Smooth muscle cell (in vitro differentiated cells): Measurements from ENCODE around the gene SF3B4. TPM values are rescaled to one million over a fixed set of nuclear protein-coding genes. Genes with fewer than 3 reads are reported as not detected.

Source experiments
- DNase-seq: peaks from one replicate; lab custom pipeline; 2025; ENCODE audit not compliant: unreplicated experiment; lab: John Stamatoyannopoulos, UW
- H2AFZ ChIP-seq: fragments of 200-600 bp; sonication (generic); 2 replicates; pipeline ENCODE4 v1.6.0; 2016; ENCODE audit warnings: antibody characterized with exemption, low read depth, mild to moderate bottlenecking
- H3F3A ChIP-seq: fragments of 200-600 bp; sonication (generic); 2 replicates; pipeline ENCODE4 v1.6.0; 2017; ENCODE audit warnings: antibody characterized with exemption, low read depth
- H3K27ac ChIP-seq: fragments of 200-600 bp; sonication (generic); 2 replicates; pipeline ENCODE4 v1.5.1; 2016; ENCODE audit warnings: low read depth, mild to moderate bottlenecking
- H3K27me3 ChIP-seq: fragments of 200-600 bp; sonication (generic); 2 replicates; pipeline ENCODE4 v1.6.1; 2016; ENCODE audit warnings: low read depth, mild to moderate bottlenecking
- H3K36me3 ChIP-seq: fragments of 200-600 bp; sonication (generic); 2 replicates; pipeline ENCODE4 v1.5.1; 2016; ENCODE audit warnings: low read depth
- H3K4me1 ChIP-seq: fragments of 200-600 bp; sonication (generic); 2 replicates; pipeline ENCODE4 v1.5.1; 2016; ENCODE audit warnings: low read depth
- H3K4me2 ChIP-seq: fragments of 200-600 bp; sonication (generic); 2 replicates; pipeline ENCODE4 v1.6.0; 2016; ENCODE audit warnings: mild to moderate bottlenecking
- H3K4me3 ChIP-seq: fragments of 200-600 bp; sonication (generic); 2 replicates; pipeline ENCODE4 v1.5.1; 2016; ENCODE audit warnings: mild to moderate bottlenecking
- H3K79me2 ChIP-seq: fragments of 200-600 bp; sonication (generic); 2 replicates; pipeline ENCODE4 v1.6.0; 2016; ENCODE audit warnings: low read depth, mild to moderate bottlenecking
- H3K9ac ChIP-seq: fragments of 200-600 bp; sonication (generic); 2 replicates; pipeline ENCODE4 v1.6.0; 2016; ENCODE audit warnings: low read depth
- H3K9me3 ChIP-seq: fragments of 200-600 bp; sonication (generic); replicated peaks from 2 replicates; pipeline ENCODE4 v1.5.1; 2016; ENCODE audit warnings: low read depth
- H4K20me1 ChIP-seq: fragments of 200-600 bp; sonication (generic); 2 replicates; pipeline ENCODE4 v1.6.0; 2016; ENCODE audit warnings: low read depth
- WGBS: methylation state at CpG from one replicate; pipeline ENCODE4 v1.1.7; 2016; ENCODE audit warnings: low lambda C conversion rate; 5-methylcytosine and 5-hydroxymethylcytosine counted together
- polyA plus RNA-seq: library from polyadenylated mRNA; unstranded; fragments of >200 nt; fragmentation: Nextera tagmentation; extraction: Ambion mirVana; gene quantifications from 2 replicates; pipeline ENCODE4 v1.2.1, GENCODE V29; 2016
- total RNA-seq: library from RNA; depleted of rRNA; stranded (reverse); fragments of >200 nt; gene quantifications from 2 replicates; pipeline ENCODE4 v1.2.3, GENCODE V29; 2014
- TF ChIP-seq, protein P1 (sequence below): fragments of 200-600 bp; sonication (generic); IDR thresholded peaks from 2 replicates; pipeline ENCODE4 v1.5.1; 2017; ENCODE audit warnings: borderline replicate concordance, mild to moderate bottlenecking, antibody characterized with exemption; ENCODE audit not compliant: insufficient read depth, poor library complexity, severe bottlenecking

SF3B4 gene
- total and polyA plus RNA-seq, 2 experiments from 2014 or later: 27.3 to 72.9 TPM

DNA sequence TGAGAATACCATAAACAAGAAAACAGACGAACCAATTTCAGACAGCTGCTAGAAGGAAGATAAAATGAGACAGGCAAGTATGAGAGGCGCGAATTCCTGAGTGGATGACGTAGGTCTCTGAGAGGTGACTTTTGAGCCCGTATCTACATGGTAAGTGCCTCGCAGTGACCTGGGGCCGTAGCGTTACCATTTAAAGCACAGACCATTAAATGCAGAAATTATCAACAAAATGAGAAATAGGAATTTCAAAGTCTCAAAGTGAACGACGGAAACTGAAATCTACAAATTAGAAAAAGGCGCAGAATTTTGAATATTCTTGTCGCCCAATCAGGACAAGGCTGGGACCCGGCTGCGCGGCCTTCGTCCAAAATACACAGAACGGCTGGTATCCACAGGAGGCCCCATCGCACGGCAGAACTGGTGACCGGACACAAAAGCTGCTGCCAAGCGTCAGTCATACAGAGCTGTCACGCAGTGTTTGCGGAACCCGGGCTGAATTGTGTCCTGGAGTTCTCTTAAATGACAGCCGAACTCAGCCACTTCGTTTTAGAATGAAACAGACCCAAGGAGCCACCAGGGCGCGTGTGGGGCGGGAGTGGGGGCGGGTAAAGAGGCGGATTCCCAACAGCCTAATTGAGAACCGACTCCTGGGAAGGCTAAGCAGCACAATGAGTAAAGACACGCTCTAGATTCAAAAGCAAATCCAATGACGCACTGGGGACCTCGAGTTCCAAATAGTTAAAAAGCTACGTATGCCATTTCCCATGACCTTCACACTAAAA, 42.1 kb downstream of the SF3B4 start:
- Histone ChIP-seq H3K9ac (peak overlapping the region; percentile 92), H3K9me3 (no peaks in the 10 kb centered on the region), H3K79me2 (peaks cover 27% of the 10 kb centered on the region), H3K4me2 (peak overlapping the region; percentile 97), H2AFZ (no peak overlapping the region), H3K27ac (peak overlapping the region; percentile 98), H3K4me1 (peaks cover 19% of the 10 kb centered on the region), H3K36me3 (no peaks in the 10 kb centered on the region), H3F3A (peaks cover 11% of the 10 kb centered on the region), H3K4me3 (peak overlapping the region; percentile 64), H4K20me1 (peaks cover 18% of the 10 kb centered on the region), H3K27me3 (no peaks in the 10 kb centered on the region)
- TF ChIP-seq, protein P1, sequence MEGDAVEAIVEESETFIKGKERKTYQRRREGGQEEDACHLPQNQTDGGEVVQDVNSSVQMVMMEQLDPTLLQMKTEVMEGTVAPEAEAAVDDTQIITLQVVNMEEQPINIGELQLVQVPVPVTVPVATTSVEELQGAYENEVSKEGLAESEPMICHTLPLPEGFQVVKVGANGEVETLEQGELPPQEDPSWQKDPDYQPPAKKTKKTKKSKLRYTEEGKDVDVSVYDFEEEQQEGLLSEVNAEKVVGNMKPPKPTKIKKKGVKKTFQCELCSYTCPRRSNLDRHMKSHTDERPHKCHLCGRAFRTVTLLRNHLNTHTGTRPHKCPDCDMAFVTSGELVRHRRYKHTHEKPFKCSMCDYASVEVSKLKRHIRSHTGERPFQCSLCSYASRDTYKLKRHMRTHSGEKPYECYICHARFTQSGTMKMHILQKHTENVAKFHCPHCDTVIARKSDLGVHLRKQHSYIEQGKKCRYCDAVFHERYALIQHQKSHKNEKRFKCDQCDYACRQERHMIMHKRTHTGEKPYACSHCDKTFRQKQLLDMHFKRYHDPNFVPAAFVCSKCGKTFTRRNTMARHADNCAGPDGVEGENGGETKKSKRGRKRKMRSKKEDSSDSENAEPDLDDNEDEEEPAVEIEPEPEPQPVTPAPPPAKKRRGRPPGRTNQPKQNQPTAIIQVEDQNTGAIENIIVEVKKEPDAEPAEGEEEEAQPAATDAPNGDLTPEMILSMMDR: no peak
- WGBS: under 1% methylated on average over 36 of the region's 36 CpGs
- peak; percentile 45 for DNase-seq

DNA sequence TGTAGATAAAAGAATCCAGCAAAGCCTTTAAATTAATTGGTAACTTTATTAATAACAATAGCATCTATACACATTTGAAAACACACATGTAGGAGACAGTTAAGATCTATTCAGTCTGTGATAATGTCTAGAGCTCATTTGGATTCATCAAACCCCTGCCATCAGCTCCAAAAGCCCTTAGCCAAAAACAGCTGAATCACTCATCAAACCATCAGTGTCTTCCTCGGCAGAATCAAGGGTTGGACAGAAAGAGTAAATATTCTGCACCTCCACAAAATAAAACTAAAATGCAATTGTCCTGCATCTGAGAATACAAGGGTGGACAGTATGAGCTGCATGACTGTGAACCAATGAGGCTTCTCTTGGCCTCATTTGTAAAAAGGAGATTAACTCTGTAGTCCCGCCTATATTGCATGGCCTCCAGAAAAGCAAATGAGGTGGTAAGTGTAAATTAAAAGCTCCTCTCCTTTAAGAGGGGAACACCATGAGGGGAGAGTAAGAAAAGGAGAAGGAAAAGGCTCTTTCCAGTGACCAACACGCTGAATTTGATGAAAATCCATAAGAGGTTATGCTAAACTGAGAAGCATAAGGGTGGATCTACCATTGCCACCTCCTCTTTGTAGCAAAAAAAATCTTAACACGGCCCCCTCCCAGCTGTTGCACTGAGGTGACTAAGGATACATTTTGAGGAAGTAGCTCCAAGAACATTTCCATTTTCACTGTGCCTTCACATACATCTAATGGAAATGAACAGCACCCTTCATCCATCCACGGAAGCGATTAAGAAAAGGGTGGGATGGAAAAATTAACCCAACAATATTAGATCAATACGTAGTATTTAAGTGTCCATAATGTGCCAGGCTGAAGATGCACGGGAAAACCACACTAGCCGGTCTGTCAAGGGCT, 42.9 kb downstream of the SF3B4 start:
- H3F3A ChIP-seq: peaks cover 11% of the 10 kb centered on the region
- H3K27me3 ChIP-seq: no peaks in the 10 kb centered on the region
- H3K27ac ChIP-seq: peak overlapping the region; percentile 98
- DNase-seq: no peak
- no peak overlapping the region for H2AFZ ChIP-seq
- H4K20me1 ChIP-seq: peaks cover 18% of the 10 kb centered on the region
- peaks cover 27% of the 10 kb centered on the region for H3K79me2 ChIP-seq
- peak overlapping the region; percentile 64 for H3K4me3 ChIP-seq
- no peaks in the 10 kb centered on the region for H3K36me3 ChIP-seq
- peak overlapping the region; percentile 97 for H3K4me2 ChIP-seq
- H3K9ac ChIP-seq: peak overlapping the region; percentile 92
- peaks cover 19% of the 10 kb centered on the region for H3K4me1 ChIP-seq
- TF ChIP-seq, protein P1: no peak
- H3K9me3 ChIP-seq: no peaks in the 10 kb centered on the region
- 14% methylated on average over 9 of the region's 9 CpGs for WGBS

DNA sequence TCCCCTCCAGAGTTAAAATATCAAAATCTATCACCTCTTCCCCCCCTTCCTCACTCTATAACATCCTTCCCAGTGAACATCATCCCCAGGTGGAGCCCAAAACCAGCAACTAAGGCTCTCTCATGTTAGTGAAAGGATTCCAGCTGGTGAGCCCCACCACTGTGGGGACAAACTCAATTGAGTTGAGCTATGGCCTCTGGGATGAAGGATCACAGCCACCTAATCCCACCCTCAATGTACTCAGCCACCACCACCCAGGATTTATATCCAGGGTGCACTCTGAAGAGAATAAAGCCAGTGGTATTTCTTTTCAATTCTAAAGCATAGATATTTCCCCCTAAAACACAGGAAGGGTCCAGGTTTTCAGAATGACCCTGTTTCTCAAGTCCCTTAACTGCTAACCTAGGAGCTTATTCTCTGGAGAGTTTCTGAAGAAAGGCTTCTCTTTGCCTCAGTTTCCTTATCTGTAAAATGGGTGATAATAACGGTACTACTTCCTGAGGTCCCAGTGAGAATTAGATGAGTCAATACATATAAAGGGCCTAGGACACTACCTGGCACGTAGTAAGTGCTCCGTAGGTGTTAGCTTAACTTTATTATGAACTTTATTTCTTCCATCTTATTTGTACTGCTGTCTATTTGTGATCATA, 43.9 kb downstream of the SF3B4 start:
- H3K4me1 ChIP-seq: peaks cover 14% of the 10 kb centered on the region
- 93% methylated on average over 3 of the region's 3 CpGs for WGBS
- TF ChIP-seq, protein P1: no peak
- H3K4me2 ChIP-seq: peak overlapping the region; percentile 97
- no peak overlapping the region for H3K9ac ChIP-seq
- peaks cover 18% of the 10 kb centered on the region for H4K20me1 ChIP-seq
- no peaks in the 10 kb centered on the region for H3K9me3 ChIP-seq
- H2AFZ ChIP-seq: no peak overlapping the region
- peaks cover 7% of the 10 kb centered on the region for H3F3A ChIP-seq
- H3K36me3 ChIP-seq: no peaks in the 10 kb centered on the region
- peaks cover 27% of the 10 kb centered on the region for H3K79me2 ChIP-seq
- no peak for DNase-seq
- peak overlapping the region; percentile 64 for H3K4me3 ChIP-seq
- peak overlapping the region; percentile 98 for H3K27ac ChIP-seq
- H3K27me3 ChIP-seq: no peaks in the 10 kb centered on the region
